Fibroblast of skin of left quadriceps (primary cell): ENCODE data around the gene CSE1L.
A peak's percentile ranks its signal among the peaks of the same experiment; 100 is the strongest.
"Not testable (repeated sequence)": the region's sequence is repeated elsewhere in the genome, so short reads cannot be mapped to it uniquely, and the experiment has no call there.

Experiments used
- DNase-seq, 2 experiments: peaks; one replicate each; pipeline ENCODE4 v3.0.0-alpha.2; 2013; ENCODE audit warnings: low read depth in 2 of 2

The CSE1L gene

DNA sequence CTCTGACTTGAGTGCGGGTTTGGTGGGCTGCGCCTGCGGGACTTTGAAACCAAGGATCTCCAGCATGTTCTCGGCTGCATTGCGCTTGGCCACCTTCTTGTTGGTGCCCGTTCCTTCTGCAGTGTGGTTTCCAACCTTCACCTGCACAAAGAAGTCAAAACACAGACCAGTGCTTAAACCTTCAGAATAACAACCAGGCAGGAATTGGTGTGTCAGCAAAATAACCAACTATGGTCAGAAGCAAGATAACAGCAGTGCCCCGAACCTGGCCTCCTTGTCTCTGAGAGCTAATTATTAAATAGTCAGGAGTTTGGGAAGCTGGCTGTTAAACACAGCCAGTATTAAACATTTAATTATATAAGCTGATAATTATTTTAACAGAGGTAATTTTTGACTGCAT lies 73.9 kb downstream of the CSE1L start:
- no peak for DNase-seq

DNA sequence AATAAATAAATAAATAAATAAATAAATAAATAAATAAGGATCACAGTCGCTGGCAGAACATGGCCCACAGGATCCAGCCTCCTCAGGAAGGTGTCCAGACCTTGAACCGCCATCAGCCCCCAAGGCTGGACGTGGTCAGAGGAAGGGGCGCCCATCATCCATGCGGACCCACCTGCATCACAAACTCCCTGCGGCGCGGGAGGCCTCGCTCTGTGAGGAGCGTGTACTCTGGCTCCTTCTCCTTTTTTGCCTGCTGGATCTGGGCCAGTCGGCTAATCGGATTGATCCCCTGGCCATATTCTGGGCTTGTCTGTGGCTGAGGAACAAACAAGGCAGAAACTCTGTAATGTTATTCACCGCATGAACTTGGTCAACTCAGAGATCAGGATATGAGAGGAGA lies 76.8 kb downstream of the CSE1L start:
- no peak for DNase-seq

DNA sequence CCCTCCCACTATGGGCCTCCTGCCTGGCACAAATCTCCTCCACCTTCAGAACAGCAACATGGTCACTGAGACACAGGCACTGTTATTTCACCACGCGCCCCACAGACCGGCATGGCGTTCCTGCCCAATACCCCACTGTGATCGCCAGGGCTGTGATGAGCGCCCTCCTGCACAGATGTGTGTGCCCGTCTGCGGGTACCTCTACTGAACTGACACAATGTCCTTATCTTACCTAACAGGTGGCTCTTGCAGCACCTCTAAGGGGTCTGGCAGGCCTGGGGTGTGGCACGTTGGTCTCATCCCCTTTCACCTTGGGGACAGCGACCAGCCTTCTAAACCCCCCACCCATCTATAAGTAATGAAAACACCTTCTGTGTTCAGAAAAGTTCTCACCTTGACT lies 77.9 kb downstream of the CSE1L start:
- no peak for DNase-seq

DNA sequence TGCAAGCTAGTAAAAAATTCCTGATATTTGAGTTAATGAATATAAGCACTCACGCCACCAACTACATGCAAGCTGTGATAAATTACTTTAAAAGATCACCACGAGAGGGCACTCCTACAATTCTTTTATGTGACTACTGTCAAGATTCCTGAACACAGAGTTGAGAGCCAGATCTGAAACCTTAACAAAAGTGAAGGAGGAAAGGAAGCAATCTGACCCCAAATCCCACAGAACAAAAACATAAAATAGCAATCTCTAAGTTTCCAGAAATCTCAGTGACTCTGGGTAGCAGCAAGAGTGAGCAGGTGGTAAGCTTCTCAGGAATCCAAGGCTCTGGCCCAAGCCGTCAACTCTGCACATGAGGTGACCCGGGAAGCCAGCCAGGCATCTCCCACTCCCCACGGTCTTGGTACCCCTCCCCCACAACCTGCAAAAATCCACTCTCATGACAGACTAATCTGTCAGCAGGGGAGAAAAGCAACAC lies 86.9 kb downstream of the CSE1L start:
- DNase-seq, result peak; percentile 57 to 60

DNA sequence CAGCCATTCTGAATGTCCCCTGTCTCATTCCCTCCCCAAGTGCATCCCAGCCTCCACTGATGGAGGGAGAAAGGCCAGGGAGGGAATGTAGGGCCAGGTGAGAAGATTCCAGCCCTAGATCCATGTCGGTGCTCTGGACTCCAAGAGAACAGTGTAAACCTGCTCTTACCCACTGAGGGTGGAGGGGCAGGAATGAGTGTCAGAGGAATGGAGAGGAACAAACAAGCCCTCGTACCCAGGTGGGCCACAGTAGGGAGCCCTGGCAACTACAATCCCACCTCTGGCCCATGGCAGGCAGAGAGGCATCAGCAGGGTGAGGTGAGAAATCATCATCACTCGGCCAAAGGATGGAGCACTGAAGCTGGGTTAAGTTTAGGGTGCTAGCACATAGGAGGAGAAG lies 87.5 kb downstream of the CSE1L start:
- no peak for DNase-seq

DNA sequence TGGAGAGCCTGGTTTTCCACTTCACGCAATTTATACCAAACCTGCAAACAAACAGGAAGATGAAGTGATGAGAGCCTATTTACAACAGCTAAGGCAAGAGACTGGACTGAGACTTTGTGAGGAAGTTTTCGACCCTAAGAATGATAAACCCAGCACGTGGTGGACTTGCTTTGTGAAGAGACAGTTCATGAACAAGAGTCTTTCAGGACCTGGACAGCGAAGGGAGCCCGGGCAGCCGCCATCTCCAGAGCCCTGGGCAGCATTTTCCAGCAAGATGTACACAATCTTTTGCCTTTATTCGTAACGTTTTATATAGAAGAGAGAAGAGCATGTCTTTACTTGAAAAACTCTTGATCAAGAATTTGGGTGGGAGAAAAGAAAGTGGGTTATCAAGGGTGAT lies 88.7 kb downstream of the CSE1L start:
- not testable (repeated sequence) for DNase-seq

DNA sequence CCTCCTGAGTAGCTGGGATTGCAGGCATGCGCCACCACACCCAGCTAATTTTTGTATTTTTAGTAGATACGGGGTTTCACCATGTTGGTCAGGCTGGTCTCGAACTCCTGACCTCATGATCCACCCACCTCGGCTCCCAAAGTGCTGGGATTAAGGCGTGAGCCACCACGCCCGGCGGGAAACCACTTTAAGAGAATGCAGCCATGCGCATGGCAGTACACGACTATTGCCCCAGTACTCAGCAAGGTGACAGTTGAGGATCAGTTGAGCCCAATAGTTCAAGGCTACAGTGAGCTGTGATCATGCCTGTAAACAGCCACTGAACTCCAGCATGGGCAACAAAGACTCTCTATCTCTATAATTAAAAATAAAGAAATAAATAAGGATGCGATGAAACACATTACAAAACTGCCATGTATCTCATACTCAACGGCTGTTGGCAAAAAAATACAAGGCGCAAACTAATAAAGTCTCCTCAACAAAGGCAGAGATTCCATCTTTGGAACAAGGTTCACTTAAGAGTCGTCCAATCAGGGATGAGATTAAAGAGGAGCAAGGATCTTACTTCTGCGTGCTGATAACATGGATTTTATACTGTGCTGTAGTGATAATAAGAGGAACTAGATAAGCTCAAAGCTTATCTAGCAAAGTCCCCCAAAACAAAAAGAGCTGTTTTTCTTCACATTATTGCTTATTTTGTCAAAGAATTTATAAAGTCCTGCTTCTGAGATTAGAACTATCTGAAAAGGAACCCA lies 90.9 kb downstream of the CSE1L start:
- DNase-seq, result no peak

DNA sequence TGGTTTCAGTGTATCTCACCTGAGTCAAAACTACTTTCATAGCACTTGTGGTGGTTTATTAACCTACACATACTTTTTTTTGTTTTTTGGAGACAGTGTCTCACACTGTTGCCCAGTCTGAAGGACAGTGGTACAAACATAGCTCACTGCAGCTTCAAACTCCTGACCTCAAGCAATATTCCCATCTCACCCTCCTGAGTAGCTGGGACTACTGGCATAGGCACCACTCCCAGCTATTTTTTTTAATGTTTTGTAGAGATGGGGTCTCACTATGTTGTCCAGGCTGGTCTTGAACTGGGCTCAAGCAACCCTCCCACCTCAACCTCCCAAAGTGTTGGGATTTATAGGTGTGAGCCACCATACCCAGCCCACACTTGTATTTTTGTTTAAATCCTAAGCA lies 92.3 kb downstream of the CSE1L start:
- no peak for DNase-seq

DNA sequence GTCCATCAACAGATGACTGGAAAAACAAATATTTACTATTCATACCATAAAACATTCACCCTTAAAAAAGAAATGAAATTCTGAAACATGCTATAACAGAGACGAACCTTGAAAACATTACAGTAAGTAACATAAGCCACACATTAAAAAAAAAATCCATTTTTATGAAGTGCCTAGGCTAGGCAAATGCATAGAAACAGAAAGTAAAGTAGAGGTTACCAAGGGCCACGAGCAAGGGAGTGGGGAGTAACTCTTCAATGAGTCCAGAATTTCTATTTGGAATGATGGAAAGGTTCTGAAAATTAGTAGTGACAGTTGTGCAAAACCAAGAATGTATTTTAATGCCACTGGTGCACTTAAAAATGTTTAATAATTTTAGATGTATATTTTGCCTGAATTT lies 94.3 kb downstream of the CSE1L start:
- DNase-seq, result no peak

DNA sequence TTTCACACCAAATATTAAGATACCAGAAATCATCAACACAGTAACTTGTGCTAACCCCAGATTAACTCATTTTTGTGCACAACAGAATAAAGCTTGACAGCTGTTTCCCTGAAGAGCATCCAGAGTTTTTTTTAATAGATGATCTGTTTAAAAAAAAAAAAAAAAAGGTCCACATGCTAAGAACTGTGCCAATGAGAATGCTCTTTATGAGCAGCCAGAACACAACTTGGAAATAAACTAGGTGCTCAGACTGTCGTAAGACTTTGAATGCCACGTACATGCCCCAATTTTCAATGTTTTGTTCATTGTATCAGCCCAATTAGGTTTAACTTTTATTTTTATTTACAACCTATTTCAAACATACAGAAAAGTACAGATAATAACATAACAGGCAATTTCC lies 94.7 kb downstream of the CSE1L start:
- DNase-seq, result no peak
